ENCODE results near the gene PADI1.
"Not testable (repeated sequence)": the region's sequence is repeated elsewhere in the genome, so short reads cannot be mapped to it uniquely, and the experiment has no call there.

PADI1 gene

GRCh38 chr1:17218939-17219338 is 14.0 kb downstream of the PADI1 start:
- no peak for DNase-seq

DNA sequence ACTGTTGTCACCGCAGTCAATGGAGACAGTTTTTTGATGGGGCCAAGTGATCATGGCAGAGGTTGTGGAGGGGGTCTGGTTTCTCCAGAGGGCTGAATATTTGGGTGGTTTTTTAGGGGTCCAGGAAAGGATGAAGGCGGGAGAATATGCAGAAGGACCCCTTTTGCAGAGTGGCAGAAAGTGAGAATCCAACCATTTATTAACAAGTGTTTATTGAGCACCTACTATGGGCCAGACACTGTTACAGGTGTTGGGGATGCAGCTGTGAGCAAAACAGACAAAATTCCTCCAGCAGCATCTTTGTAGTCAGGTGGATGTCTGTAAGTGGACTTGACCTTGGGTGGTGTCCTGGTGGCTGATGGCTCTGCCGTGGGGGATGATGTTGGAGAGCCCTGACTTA is 15.4 kb downstream of the PADI1 start:
- no peak for DNase-seq

- no peak for DNase-seq
Measured at GRCh38 chr1:17222557-17222956, 17.6 kb downstream of the PADI1 start.

DNA sequence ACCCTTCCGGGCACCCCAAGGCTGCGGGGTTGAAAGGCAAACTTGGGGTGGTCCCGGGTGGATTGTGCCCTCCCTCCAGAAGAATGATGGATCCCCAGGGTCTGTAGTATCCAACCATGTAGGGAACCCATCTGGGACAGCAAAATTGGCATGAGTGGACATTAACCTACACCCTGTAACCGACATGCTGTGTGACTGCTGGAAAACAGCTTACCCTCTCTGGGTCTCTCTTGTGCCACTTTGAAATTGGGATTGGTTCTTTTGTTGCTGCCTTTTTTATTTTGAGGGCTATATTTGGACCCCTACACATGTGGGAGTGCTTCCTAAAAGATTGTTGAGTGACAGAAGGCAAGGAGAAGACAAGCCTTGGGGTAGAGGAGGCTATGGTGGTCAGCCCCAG is 19.5 kb downstream of the PADI1 start:
- DNase-seq = no peak

DNA sequence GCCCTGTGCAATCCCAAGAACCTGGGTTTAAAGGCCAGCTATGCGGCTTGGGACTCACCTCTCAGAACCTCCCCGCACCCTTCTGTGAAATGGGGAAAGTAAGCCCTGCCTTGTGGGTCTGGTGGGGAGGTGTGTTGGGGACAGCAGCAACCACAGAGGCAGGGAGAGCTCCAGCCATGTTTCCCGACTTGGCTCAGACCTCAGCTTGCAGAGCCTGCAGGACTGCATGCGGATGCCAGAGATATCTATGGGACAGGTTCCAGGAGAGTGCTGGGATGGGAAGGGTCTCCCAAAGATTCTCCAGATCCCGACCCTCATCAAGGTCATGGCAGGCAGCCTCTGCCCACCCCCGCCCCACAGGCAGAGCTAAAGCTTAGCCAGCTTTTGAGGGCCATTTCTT is 20.2 kb downstream of the PADI1 start:
- DNase-seq = no peak

DNA sequence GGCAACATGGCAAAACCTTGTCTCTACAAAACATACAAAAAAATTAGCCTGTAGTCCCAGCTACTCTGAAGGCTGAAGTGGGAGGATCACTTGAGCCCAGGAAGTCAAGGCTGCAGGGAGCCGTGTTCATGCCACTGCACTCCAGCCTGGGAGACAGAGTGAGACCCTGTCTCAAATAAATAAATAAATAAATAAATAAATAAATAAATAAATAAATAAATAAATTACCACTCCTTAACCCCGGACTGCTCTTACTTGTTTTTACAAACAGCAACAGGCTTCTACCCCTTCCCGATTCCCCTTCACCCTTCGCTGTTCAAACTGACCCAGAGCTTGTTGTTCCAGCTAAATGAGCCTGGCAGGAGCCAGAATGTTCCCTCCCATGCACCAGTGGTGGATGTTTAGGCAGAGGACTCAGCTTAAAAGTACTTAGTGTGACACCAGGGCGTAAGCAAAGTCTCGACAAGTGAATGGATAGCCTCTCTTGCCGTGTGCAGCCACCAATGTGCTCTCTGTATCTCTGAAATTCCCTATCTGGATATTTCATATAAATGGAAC is 22.5 kb downstream of the PADI1 start:
- DNase-seq = no peak

DNA sequence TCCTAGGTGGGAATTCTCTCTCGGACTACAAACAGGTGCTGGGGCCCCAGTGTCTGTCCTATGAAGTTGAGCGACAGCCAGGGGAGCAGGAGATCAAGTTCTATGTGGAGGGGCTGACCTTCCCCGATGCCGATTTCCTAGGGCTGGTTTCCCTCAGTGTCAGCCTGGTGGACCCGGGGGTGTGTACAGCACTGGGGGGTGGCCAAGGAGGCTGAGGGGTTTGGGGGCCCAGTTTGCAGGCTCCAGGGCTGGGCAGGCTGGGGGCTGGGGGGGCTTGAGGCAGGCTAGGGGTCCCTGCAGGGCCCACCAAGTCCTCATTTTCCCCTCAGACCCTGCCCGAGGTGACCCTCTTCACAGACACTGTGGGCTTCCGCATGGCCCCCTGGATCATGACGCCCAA is 23.7 kb downstream of the PADI1 start:
- DNase-seq = no peak

GRCh38 chr1:17229379-17229778 is 24.5 kb downstream of the PADI1 start:
- no peak for DNase-seq

DNA sequence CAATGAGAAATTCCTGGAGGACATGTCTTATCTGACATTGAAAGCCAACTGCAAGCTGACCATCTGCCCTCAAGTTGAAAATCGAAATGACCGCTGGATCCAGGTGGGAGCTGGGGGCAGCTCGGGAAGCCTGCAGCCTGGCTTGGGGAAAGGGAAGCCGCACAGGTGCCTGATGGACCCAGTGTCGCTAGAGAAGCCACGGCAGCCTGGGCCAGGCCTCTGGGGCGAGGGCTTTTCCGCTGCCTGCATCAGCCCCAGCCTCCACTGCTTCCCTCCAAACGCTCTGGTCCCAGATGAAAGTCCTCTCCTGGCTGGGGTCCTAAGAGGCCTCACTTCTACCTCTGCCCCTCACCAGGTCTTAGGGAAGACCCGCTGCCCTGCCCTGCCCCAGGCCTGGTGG is 25.2 kb downstream of the PADI1 start:
- DNase-seq = no peak

GRCh38 chr1:17230671-17231310 is 25.9 kb downstream of the PADI1 start:
- DNase-seq = no peak

DNA sequence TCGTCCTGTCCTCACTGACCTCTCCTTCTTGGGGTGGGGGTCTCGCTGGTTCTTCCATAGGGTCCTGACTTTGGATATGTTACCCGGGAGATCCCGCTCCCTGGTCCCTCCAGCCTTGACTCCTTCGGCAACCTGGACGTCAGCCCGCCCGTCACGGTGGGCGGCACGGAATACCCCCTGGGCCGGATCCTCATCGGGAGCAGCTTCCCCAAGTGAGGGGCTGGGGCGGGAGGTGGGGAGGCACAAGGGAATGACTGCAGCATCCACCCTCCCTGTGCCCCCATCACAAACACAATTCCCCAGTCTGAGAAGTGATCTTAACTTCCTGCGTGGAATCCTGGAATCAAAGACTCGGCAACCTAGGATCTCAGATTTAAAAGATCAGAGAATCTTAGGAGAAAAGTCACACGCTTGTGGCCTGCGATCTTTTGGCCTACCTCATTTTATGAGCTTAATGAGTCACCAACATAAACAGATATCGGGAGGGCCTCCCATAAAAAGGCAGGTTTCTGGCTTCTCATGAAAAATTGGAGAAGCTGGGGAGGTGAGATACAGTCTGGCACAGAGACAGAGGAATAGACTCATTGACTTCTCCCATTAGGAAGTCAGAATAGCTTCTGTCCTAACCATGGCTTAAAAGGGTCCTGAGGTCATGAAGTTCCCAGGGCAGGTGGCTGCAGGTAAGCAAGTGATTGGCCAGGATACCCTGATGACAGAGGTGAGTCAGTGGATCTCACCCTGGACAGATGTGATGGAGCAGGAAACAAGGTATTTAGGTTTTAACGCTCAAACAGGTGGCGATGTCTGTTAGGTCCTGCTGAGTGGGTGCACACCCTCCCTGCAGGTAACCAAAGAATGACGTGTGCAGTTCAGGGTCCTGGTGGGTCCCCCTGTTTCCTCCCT is 28.1 kb downstream of the PADI1 start:
- peak; percentile 89 for DNase-seq

DNA sequence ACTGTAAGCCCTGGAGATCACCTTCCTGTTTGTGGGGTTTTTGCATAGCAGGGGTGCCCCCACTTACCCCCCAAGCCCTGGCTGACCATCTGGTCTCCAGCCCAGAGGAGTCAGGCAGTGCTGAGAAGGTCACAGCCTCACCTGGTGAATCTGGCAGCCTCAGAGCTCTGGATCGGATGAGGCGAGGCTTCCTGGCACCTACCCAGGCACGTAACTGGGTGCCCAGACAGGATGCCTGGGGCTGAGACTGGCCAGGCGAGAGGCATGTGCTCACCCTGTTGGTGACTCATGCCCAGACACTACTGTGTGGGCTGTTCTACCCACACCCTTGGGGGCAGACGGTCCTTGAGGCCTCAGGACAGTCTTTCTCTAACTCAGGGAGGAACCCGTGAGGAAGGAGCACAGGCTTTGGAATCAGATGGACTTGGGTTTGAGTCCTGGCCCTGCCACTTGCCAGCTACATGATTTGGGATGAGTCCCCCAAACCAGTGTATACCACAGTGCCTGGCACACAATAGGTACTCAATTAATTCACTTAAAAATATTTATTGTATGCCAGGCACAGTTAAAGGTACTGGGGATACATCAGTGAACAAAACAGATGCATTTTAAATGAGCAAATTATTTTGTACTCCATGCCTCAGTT is 28.9 kb downstream of the PADI1 start:
- DNase-seq = peak; percentile 85

DNA sequence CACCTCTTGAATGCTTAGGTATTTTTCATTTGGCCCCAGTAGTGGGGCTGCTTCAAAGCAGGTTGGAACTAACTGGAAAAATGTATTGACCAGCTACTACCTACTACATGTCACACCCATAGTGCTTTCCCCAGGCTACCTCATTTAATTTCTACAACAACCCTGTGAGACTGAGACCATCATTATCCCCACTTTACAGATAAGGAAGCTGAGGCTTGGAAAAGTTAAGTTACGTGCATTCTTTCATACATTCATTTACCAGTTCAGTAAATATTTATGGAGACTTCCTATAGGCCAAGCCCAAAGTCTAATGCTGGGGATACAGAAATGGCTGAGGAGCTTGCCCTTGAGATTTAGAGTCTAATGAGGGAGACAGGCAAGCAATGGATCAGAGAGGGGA is 29.5 kb downstream of the PADI1 start:
- no peak for DNase-seq

DNA sequence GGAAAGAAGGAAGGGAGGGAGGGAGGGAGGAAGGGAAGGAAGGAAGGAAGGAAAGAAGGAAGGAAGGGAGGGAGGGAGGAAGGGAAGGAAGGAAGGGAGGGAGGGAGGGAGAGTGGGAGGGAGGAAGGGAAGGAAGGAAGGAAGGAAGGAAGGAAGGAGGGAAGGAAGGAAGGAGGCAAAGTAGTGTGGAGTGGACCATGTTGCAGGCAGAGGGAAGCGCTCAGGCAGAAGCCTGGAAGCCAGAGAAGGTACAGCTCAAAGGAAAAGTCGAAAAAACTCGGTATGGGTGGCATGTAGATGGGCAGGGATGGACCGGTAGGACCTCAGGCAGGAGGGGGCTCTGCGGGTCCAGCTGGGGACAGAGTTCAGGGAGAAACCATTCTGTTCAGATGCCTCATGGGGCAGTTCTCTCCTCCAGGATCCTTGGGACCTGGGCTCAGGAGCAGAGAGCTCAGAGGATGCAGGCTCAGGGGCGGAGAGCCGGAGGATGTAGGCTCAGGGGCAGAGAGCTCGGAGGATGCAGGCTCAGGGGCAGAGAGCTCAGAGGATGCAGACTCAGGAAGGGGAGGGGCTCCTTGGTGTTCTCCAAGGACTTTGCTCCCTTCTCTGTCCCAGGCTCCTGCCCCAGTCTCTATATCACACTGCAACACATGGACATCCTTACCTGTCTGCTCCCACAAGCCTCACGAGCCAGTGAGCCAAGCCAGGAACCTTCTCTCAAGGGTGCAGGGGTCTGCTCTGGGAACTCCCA is 30.4 kb downstream of the PADI1 start:
- DNase-seq = no peak

DNA sequence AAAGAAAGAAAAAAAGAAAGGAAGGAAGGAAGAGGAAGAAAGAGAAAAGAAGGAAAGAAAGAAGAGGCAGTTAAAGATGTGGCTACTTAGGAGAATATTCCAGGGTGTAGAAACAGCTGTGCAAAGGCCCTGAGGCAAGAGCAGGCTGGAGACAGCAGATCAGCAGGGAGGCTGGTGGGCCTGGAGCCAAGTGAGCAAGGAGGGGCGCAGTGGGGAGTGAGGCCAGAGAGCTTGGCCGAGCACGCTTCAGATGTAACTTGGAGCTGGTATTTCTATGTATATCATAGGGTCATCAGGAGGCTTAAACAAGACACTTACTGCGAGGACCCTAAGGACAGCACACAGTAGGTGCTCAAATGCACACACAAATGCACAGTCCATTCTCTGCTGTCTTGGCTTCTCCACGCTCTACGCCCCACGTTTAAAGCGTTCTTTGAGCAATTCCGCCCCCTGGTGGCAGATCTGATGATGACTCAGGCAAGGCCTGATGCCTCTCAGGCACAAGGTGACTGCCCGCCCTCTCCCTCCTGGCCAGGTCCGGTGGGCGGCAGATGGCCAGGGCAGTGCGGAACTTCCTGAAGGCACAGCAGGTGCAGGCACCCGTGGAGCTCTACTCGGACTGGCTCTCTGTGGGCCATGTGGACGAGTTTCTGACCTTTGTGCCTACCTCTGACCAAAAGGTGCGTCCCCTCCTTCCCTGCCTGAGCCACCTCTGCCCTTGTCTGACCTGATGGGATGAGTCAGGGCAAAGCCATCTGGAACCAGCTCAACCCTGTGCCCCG is 32.0 kb downstream of the PADI1 start:
- DNase-seq = peak; percentile 71

GRCh38 chr1:17237561-17237903 is 32.6 kb downstream of the PADI1 start:
- DNase-seq = no peak

- DNase-seq = peak; percentile 86
Measured at GRCh38 chr1:17239420-17239819, 34.5 kb downstream of the PADI1 start.

DNA sequence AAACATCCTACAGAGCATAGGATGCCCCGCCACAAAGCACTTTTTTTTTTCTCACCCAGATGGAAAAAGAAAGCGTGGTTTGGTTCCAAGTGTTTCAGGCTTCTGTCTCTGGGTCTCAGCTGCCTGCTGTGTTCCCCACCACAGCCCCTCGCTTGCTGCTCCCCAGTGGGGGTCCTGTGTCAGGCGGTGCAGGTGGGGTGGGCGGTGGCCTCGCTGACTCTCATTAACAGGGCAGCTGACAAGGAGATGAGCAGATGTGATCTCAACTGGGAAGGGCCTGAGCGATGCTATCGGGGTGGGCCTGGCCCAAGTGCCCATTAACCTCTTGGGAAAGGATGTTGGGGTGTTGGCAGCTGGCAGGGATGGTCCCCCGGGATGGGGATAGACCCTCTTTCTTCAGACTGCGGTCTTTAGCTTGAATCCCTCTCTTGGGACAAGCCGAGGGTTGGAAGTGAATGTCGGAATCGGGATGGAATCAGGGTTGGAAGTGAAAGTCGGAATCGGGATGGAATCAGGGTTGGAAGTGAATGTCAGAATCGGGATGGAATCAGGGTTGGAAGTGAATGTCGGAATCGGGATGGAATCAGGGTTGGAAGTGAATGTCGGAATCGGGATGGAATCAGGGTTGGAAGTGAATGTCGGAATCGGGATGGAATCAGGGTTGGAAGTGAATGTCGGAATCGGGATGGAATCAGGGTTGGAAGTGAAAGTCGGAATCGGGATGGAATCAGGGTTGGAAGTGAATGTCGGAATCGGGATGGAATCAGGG is 36.3 kb downstream of the PADI1 start:
- not testable (repeated sequence) for DNase-seq

GRCh38 chr1:17241780-17242074 is 36.8 kb downstream of the PADI1 start:
- DNase-seq = not testable (repeated sequence)

DNA sequence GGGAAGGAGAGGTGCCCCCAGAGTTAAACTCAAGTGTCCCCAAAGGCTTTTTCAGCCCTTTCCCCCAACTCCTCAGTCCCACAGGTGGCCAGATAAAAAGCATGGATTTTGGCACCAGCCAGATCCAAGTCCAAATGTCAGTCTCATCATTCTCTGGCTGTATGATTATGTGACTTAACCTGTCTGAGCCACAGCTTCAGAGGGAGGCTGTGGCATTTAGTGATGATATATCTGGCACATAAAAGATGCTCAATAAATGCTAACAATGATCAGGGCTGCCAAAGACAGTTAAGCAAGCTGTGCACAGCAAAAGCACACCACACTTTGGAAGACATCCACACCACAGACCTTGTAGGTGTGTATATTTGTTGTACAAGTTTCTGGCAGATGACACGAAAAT is 38.3 kb downstream of the PADI1 start:
- DNase-seq = no peak

Measured in HCEC 1CT (cell line).